HL-60 (cell line): ENCODE results near the gene CABLES2.

Experiments
- CTCF ChIP-seq: IDR thresholded peaks from one replicate; pipeline ENCODE4 v1.5.1; 2011; ENCODE audit warnings: low read length, control low read depth, inconsistent platforms; ENCODE audit not compliant: insufficient read depth
- GABPA ChIP-seq: IDR thresholded peaks from 2 replicates; pipeline ENCODE4 v1.6.1; 2012; ENCODE audit warnings: low read depth
- POLR2AphosphoS5 ChIP-seq: IDR thresholded peaks from 2 replicates; pipeline ENCODE4 v1.6.1; 2012; ENCODE audit warnings: low read depth

DNA sequence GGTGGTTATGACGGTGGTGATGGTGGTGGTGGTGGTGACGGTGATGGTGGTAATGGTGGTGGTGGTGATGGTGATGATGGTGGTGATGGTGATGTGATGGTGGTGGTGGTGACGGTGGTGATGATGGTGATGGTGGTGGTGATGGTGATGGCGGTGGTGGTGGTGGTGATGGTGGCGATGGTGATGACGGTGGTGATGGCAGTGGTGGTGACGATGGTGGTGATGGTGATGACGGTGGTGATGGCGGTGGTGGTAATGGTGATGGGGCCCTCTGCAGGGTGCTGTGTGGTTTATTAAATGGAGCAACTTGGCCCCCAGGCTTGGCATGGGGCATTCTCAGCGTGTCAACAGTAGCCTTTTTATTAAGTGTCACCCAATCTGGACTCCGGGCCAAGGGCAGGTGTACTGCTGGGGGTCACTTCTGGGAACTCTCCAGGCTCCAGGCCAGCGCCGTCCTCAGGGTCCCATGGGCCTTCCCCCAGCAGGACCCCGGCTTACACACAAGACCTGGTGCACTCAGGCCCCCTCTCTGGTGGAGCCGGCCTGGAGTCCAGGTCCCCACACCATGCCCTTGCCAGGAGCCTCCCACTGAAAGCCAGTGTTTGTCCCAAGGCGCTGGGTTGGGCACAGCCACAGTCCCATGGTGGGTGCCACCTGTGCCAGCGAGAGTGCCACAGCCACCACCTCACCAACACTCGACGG is 8.8 kb downstream of the CABLES2 start:
- TF ChIP-seq CTCF (no peak), GABPA (no peak), POLR2AphosphoS5 (no peak)
